Large intestine (tissue), 3 donors: Measurements from ENCODE around the gene KCNIP3. TPM values are rescaled to one million over a fixed set of nuclear protein-coding genes. Genes with fewer than 3 reads are reported as not detected.

Source experiments
- DNase-seq, 2 donors: peaks; one replicate each; pipeline versions ENCODE4 v3.0.0 to v3.0.0-alpha.2; 2013
- H3K27ac ChIP-seq: one replicate; pipeline ENCODE4 v1.5.1; 2013; ENCODE audit warnings: low read length
- H3K27me3 ChIP-seq: 2 replicates; pipeline ENCODE4 v1.6.1; 2013; ENCODE audit warnings: low read length; ENCODE audit not compliant: control insufficient read depth, insufficient read depth
- H3K36me3 ChIP-seq: 2 replicates; pipeline ENCODE4 v1.6.1; 2013; ENCODE audit warnings: low read length; ENCODE audit not compliant: control insufficient read depth, insufficient read depth
- H3K4me1 ChIP-seq: one replicate; pipeline ENCODE4 v1.6.1; 2013; ENCODE audit warnings: low read length; ENCODE audit not compliant: control insufficient read depth, insufficient read depth
- H3K4me3 ChIP-seq: one replicate; pipeline ENCODE4 v1.5.1; 2013; ENCODE audit warnings: low read length
- H3K9me3 ChIP-seq: one replicate; pipeline ENCODE4 v1.6.1; 2013; ENCODE audit warnings: mild to moderate bottlenecking, low read depth, low read length, moderate library complexity; ENCODE audit not compliant: control insufficient read depth
- WGBS: methylation state at CpG from one replicate; pipeline ENCODE4 v1.1.5; 2013; ENCODE audit warnings: low lambda C conversion rate; ENCODE audit not compliant: insufficient coverage; 5-methylcytosine and 5-hydroxymethylcytosine counted together
- polyA plus RNA-seq: library from polyadenylated mRNA; unstranded; fragments of 120-200 nt; gene quantifications from one replicate; pipeline ENCODE4 v1.2.1, GENCODE V29; 2013

Gene KCNIP3
- polyA plus RNA-seq, 1 donor, result 2.1 TPM

- no CpG with 5 or more reads among the region's 10 CpGs for WGBS
- Histone ChIP-seq H3K4me1 (no peaks in the 10 kb centered on the region), H3K27ac (no peak overlapping the region), H3K9me3 (no peaks in the 10 kb centered on the region), H3K27me3 (no peaks in the 10 kb centered on the region), H3K36me3 (no peaks in the 10 kb centered on the region), H3K4me3 (no peak overlapping the region)
- DNase-seq, result no peak
Measured at GRCh38 chr2:95306336-95306895, 9.3 kb downstream of the KCNIP3 start.

- Histone ChIP-seq H3K36me3 (no peaks in the 10 kb centered on the region), H3K9me3 (no peaks in the 10 kb centered on the region), H3K4me1 (no peaks in the 10 kb centered on the region), H3K27me3 (no peaks in the 10 kb centered on the region), H3K27ac (no peak overlapping the region), H3K4me3 (no peak overlapping the region)
- no CpG with 5 or more reads among the region's 5 CpGs for WGBS
- no peak for DNase-seq
Measured at GRCh38 chr2:95307036-95307435, 9.9 kb downstream of the KCNIP3 start.

- Histone ChIP-seq H3K27ac (no peak overlapping the region), H3K4me1 (no peaks in the 10 kb centered on the region), H3K36me3 (no peaks in the 10 kb centered on the region), H3K4me3 (no peak overlapping the region), H3K9me3 (no peaks in the 10 kb centered on the region), H3K27me3 (no peaks in the 10 kb centered on the region)
- DNase-seq, result no peak
- WGBS, result no CpG with 5 or more reads among the region's 8 CpGs
Measured at GRCh38 chr2:95307878-95308277, 10.7 kb downstream of the KCNIP3 start.

GRCh38 chr2:95308426-95308990 is 11.4 kb downstream of the KCNIP3 start:
- DNase-seq, result no peak
- H3K27ac ChIP-seq, result no peak overlapping the region
- WGBS, result no CpG with 5 or more reads among the region's 12 CpGs
- H3K27me3 ChIP-seq, result no peaks in the 10 kb centered on the region
- H3K36me3 ChIP-seq, result no peaks in the 10 kb centered on the region
- no peaks in the 10 kb centered on the region for H3K9me3 ChIP-seq
- no peaks in the 10 kb centered on the region for H3K4me1 ChIP-seq
- H3K4me3 ChIP-seq, result no peak overlapping the region

- Histone ChIP-seq H3K36me3 (no peaks in the 10 kb centered on the region), H3K9me3 (no peaks in the 10 kb centered on the region), H3K27ac (no peak overlapping the region), H3K4me1 (no peaks in the 10 kb centered on the region), H3K4me3 (no peak overlapping the region), H3K27me3 (no peaks in the 10 kb centered on the region)
- WGBS, result no CpG with 5 or more reads among the region's 8 CpGs
- no peak for DNase-seq
Measured at GRCh38 chr2:95309599-95309998, 12.5 kb downstream of the KCNIP3 start.

GRCh38 chr2:95310216-95310615 is 13.1 kb downstream of the KCNIP3 start:
- Histone ChIP-seq H3K36me3 (no peaks in the 10 kb centered on the region), H3K9me3 (no peaks in the 10 kb centered on the region), H3K4me1 (no peaks in the 10 kb centered on the region), H3K27ac (no peak overlapping the region), H3K4me3 (no peak overlapping the region), H3K27me3 (no peaks in the 10 kb centered on the region)
- no CpG with 5 or more reads among the region's 8 CpGs for WGBS
- DNase-seq, result no peak

GRCh38 chr2:95310651-95311050 is 13.5 kb downstream of the KCNIP3 start:
- H3K4me3 ChIP-seq, result no peak overlapping the region
- WGBS, result no CpG with 5 or more reads among the region's 4 CpGs
- H3K4me1 ChIP-seq, result no peaks in the 10 kb centered on the region
- no peaks in the 10 kb centered on the region for H3K27me3 ChIP-seq
- H3K36me3 ChIP-seq, result no peaks in the 10 kb centered on the region
- no peak overlapping the region for H3K27ac ChIP-seq
- no peak for DNase-seq
- H3K9me3 ChIP-seq, result no peaks in the 10 kb centered on the region

- peaks cover 3% of the 10 kb centered on the region for H3K4me1 ChIP-seq
- H3K27ac ChIP-seq, result no peak overlapping the region
- no peaks in the 10 kb centered on the region for H3K27me3 ChIP-seq
- DNase-seq, result no peak
- H3K4me3 ChIP-seq, result no peak overlapping the region
- no CpG with 5 or more reads among the region's 26 CpGs for WGBS
- no peaks in the 10 kb centered on the region for H3K36me3 ChIP-seq
- no peaks in the 10 kb centered on the region for H3K9me3 ChIP-seq
Measured at GRCh38 chr2:95311815-95312542, 14.8 kb downstream of the KCNIP3 start.

- Histone ChIP-seq H3K36me3 (no peaks in the 10 kb centered on the region), H3K9me3 (no peaks in the 10 kb centered on the region), H3K27me3 (no peaks in the 10 kb centered on the region), H3K4me3 (no peak overlapping the region), H3K4me1 (peaks cover 3% of the 10 kb centered on the region), H3K27ac (no peak overlapping the region)
- no peak for DNase-seq
- no CpG with 5 or more reads among the region's 24 CpGs for WGBS
Measured at GRCh38 chr2:95312543-95313201, 15.5 kb downstream of the KCNIP3 start.

GRCh38 chr2:95313296-95314131 is 16.4 kb downstream of the KCNIP3 start:
- Histone ChIP-seq H3K36me3 (no peaks in the 10 kb centered on the region), H3K4me1 (peaks cover 3% of the 10 kb centered on the region), H3K27ac (no peak overlapping the region), H3K9me3 (no peaks in the 10 kb centered on the region), H3K4me3 (no peak overlapping the region), H3K27me3 (no peaks in the 10 kb centered on the region)
- WGBS, result no CpG with 5 or more reads among the region's 16 CpGs
- DNase-seq, result no peak
